DND-41 (cell line): ENCODE data around the gene UBALD1.

Experiments
- ATAC-seq: fragments of 200-7000 bp; cut with Tn5 transposase; 3 replicates; pipeline ENCODE4 v1.9.1; 2021; ENCODE audit warnings: low read depth; ENCODE audit not compliant: insufficient read depth
- DNase-seq: peaks from one replicate; pipeline ENCODE4 v3.0.0-alpha.2; 2020
- H2AFZ ChIP-seq: 2 replicates; pipeline ENCODE4 v1.6.0; 2012; ENCODE audit warnings: low read depth, low read length
- H3K27ac ChIP-seq: 2 replicates; pipeline ENCODE4 v1.5.1; 2012; ENCODE audit warnings: low read length, inconsistent platforms
- H3K27me3 ChIP-seq: fragments of 200-600 bp; sonication (generic); 2 replicates; pipeline ENCODE4 v1.6.0; 2012; ENCODE audit warnings: low read length, mild to moderate bottlenecking, inconsistent platforms; ENCODE audit not compliant: insufficient read depth, poor library complexity
- H3K36me3 ChIP-seq: 2 replicates; pipeline ENCODE4 v1.5.1; 2012; ENCODE audit warnings: low read length, inconsistent platforms; ENCODE audit not compliant: insufficient read depth
- H3K4me1 ChIP-seq: 2 replicates; pipeline ENCODE4 v1.5.1; 2012; ENCODE audit warnings: mild to moderate bottlenecking, low read length; ENCODE audit not compliant: insufficient read depth
- H3K4me2 ChIP-seq: 2 replicates; pipeline ENCODE4 v1.6.0; 2012; ENCODE audit warnings: mild to moderate bottlenecking, moderate library complexity, low read length, inconsistent platforms; ENCODE audit not compliant: insufficient read depth
- H3K4me3 ChIP-seq, 2 experiments: fragments of 200-600 bp in 1 of 2; shearing (Covaris generic) in 1 of 2; 2 replicates each; pipeline ENCODE4 v1.5.1; 2012 to 2016; ENCODE audit warnings: inconsistent platforms in 2 of 2, low read length in 2 of 2, mild to moderate bottlenecking in 2 of 2, low read depth in 1 of 2, moderate library complexity in 1 of 2
- H3K79me2 ChIP-seq: 2 replicates; pipeline ENCODE4 v1.6.0; 2012; ENCODE audit warnings: low read length, inconsistent platforms; ENCODE audit not compliant: insufficient read depth
- H3K9ac ChIP-seq: 2 replicates; pipeline ENCODE4 v1.6.0; 2012; ENCODE audit warnings: low read depth, mild to moderate bottlenecking, inconsistent platforms, low read length, moderate library complexity
- H3K9me3 ChIP-seq: 2 replicates; pipeline ENCODE4 v1.5.1; 2012; ENCODE audit warnings: low read length, moderate library complexity, mild to moderate bottlenecking, inconsistent platforms; ENCODE audit not compliant: insufficient read depth, severe bottlenecking
- H4K20me1 ChIP-seq: 2 replicates; pipeline ENCODE4 v1.6.0; 2012; ENCODE audit warnings: low read length; ENCODE audit not compliant: insufficient read depth
- CTCF ChIP-seq: IDR thresholded peaks from 2 replicates; pipeline ENCODE4 v1.5.1; 2012; ENCODE audit warnings: borderline replicate concordance, low read length, moderate library complexity, mild to moderate bottlenecking; ENCODE audit not compliant: poor library complexity, severe bottlenecking; ENCODE audit errors: extremely low read depth
- EZH2 ChIP-seq: IDR thresholded peaks from 3 replicates; pipeline ENCODE4 v1.6.1; 2012; ENCODE audit warnings: borderline replicate concordance, low read depth, mild to moderate bottlenecking, moderate library complexity, low read length, inconsistent platforms; ENCODE audit not compliant: severe bottlenecking

The UBALD1 gene

GRCh38 chr16:4591191-4591590 lies 23.5 kb downstream of the UBALD1 start:
- no peaks in the 10 kb centered on the region for H3K79me2 ChIP-seq
- no peaks in the 10 kb centered on the region for H4K20me1 ChIP-seq
- peaks cover 8% of the 10 kb centered on the region for H3K27me3 ChIP-seq
- no peaks in the 10 kb centered on the region for H3K36me3 ChIP-seq
- no peaks in the 10 kb centered on the region for H3K4me1 ChIP-seq
- TF ChIP-seq CTCF = no peak
- TF ChIP-seq EZH2 = no peak
- no peak overlapping the region for H3K4me2 ChIP-seq
- no peak overlapping the region for H3K4me3 ChIP-seq
- ATAC-seq = no peak
- H3K9ac ChIP-seq = no peak overlapping the region
- no peak for DNase-seq
- H3K9me3 ChIP-seq = no peaks in the 10 kb centered on the region
- no peak overlapping the region for H2AFZ ChIP-seq
- no peak overlapping the region for H3K27ac ChIP-seq

GRCh38 chr16:4588961-4589360 lies 25.7 kb downstream of the UBALD1 start:
- Histone ChIP-seq H3K4me3 (no peak overlapping the region), H3K36me3 (no peaks in the 10 kb centered on the region), H4K20me1 (no peaks in the 10 kb centered on the region), H3K4me1 (no peaks in the 10 kb centered on the region), H3K27me3 (peaks cover 10% of the 10 kb centered on the region), H3K4me2 (no peak overlapping the region), H3K27ac (no peak overlapping the region), H2AFZ (no peak overlapping the region), H3K79me2 (no peaks in the 10 kb centered on the region), H3K9ac (no peak overlapping the region), H3K9me3 (no peaks in the 10 kb centered on the region)
- TF ChIP-seq EZH2 = no peak
- no peak for TF ChIP-seq CTCF
- no peak for DNase-seq
- no peak for ATAC-seq

GRCh38 chr16:4588386-4588785 lies 26.3 kb downstream of the UBALD1 start:
- H3K79me2 ChIP-seq = no peaks in the 10 kb centered on the region
- no peaks in the 10 kb centered on the region for H4K20me1 ChIP-seq
- no peaks in the 10 kb centered on the region for H3K36me3 ChIP-seq
- no peaks in the 10 kb centered on the region for H3K4me1 ChIP-seq
- H3K9ac ChIP-seq = no peak overlapping the region
- peaks cover 10% of the 10 kb centered on the region for H3K27me3 ChIP-seq
- no peak overlapping the region for H2AFZ ChIP-seq
- TF ChIP-seq EZH2 (no peak), CTCF (no peak)
- H3K27ac ChIP-seq = no peak overlapping the region
- no peaks in the 10 kb centered on the region for H3K9me3 ChIP-seq
- DNase-seq (no peak), ATAC-seq (no peak)
- no peak overlapping the region for H3K4me2 ChIP-seq
- H3K4me3 ChIP-seq = no peak overlapping the region

GRCh38 chr16:4586291-4586690 lies 28.4 kb downstream of the UBALD1 start:
- Histone ChIP-seq H3K9ac (no peak overlapping the region), H3K4me3 (no peak overlapping the region), H3K9me3 (no peaks in the 10 kb centered on the region), H3K27ac (no peak overlapping the region), H3K79me2 (no peaks in the 10 kb centered on the region), H3K27me3 (peaks cover 10% of the 10 kb centered on the region), H3K4me1 (no peaks in the 10 kb centered on the region), H2AFZ (no peak overlapping the region), H3K36me3 (no peaks in the 10 kb centered on the region), H3K4me2 (no peak overlapping the region), H4K20me1 (no peaks in the 10 kb centered on the region)
- no peak for ATAC-seq
- TF ChIP-seq EZH2 = no peak
- DNase-seq = no peak
